ENCODE data around the gene ADAMTSL3. TPM values are rescaled to one million over a fixed set of nuclear protein-coding genes. Genes with fewer than 3 reads are reported as not detected.

ADAMTSL3 gene
- total and polyA plus RNA-seq, 2 of the 8 experiments (the other 6 are each of a cell fraction or from before 2014, with no cell fraction given) = 0.35 to 1.4 TPM

GRCh38 chr15:83998486-83998885 is 344.6 kb downstream of the ADAMTSL3 start (continued):
- no peak for TF ChIP-seq EP300 (IDR thresholded peaks at IDR 0.05; ENCODE audit: borderline replicate concordance in 1 of 2, low read depth in 2 of 2, low read length in 2 of 2)
